Measurements from ENCODE around the gene CHM.

CHM gene

DNA sequence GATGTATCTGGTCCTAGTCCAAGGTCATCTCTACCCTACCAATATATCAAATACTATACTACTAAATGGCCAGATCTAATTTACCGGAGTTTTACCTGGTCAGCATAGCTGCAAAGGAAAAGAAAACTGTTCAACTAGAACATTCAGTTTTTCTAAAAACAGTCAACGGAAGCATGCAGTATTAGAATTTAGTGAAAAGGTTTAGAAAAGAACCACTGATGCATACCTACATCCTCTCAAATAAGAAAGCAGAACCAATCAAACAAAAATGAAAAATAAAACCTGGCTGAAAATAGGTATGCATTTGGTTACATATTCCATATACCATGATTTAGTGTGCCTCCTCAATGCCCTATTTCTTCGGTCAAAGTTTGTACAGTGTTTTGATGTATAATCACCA is 140.0 kb downstream of the CHM start:
- DNase-seq (ENCODE audit: low read depth in 1 of 2, low spot score in 1 of 2) = no peak

DNA sequence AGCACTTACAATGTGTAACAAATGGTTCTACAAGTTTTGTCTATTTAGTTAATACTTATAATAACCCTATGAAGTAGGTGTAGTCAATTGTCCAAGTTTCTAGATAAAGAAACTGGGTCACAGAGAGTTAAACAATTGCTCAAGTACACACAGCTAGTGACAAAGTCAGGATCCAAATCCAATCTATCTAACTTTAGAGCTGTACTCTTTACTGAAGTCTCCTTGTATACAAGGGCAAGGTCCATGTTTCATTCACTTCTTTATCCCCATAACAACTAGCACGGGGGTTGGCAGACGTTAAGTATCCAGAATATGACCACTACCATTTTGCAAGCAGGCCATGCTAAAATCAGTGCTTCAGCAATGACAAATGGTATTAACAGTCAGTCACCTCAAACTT is 141.0 kb downstream of the CHM start:
- DNase-seq (ENCODE audit: low read depth in 1 of 2, low spot score in 1 of 2) = no peak

DNA sequence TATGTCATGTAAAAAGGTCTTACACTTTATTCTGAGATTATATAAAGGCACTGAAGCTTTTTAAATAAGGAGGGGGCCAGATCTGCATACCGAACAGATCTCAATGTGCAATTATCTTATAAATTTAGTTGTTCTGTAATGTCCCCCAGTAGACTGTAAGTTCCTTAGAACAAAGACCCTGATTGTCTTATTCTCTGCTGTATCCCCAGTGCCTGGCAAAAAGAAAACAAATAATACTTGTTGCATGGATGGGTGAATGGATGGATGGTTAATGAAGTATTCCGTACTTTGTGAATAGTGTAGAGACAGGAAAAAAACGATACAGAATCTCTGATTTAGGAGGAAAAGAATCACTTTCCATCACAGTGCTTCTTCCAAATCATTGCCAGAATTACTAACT is 141.5 kb downstream of the CHM start:
- DNase-seq (ENCODE audit: low read depth in 1 of 2, low spot score in 1 of 2) = no peak

GRCh38 chrX:85903692-85904471 is 143.5 kb downstream of the CHM start:
- DNase-seq (ENCODE audit: low read depth in 1 of 2, low spot score in 1 of 2) = no peak

- DNase-seq (ENCODE audit: low read depth in 1 of 2, low spot score in 1 of 2) = no peak
Observed at GRCh38 chrX:85897362-85898126, 149.8 kb downstream of the CHM start.

- no peak for DNase-seq (ENCODE audit: low read depth in 1 of 2, low spot score in 1 of 2)
Observed at GRCh38 chrX:85882601-85883000, 164.8 kb downstream of the CHM start.

- no peak for DNase-seq (ENCODE audit: low read depth in 1 of 2, low spot score in 1 of 2)
Observed at GRCh38 chrX:85870585-85870984, 176.8 kb downstream of the CHM start.

GRCh38 chrX:85865324-85865723 is 182.0 kb downstream of the CHM start:
- no peak for DNase-seq (ENCODE audit: low read depth in 1 of 2, low spot score in 1 of 2)

- no peak for DNase-seq (ENCODE audit: low read depth in 1 of 2, low spot score in 1 of 2)
Observed at GRCh38 chrX:85859426-85859825, 187.9 kb downstream of the CHM start.

DNA sequence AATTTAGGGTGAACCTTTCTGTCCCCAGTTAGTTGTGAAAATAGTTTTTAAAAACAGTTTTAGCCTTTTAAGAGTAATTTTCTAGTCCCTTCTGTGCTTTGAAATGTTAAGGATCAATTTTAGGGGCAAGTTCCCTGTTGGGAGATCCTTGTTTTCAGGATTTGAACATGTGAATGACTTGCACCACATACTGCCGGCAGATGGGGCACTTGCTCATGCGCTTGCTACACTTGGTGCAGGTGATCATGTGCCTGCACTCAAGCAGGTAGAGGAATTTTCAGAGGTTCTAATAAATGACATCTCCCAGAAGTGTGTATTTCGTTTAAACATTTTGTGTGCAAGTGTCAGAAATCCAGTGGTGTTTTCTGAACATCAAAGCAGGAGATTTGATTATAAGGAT is 195.9 kb downstream of the CHM start:
- no peak for DNase-seq (ENCODE audit: low read depth in 1 of 2, low spot score in 1 of 2)

DNA sequence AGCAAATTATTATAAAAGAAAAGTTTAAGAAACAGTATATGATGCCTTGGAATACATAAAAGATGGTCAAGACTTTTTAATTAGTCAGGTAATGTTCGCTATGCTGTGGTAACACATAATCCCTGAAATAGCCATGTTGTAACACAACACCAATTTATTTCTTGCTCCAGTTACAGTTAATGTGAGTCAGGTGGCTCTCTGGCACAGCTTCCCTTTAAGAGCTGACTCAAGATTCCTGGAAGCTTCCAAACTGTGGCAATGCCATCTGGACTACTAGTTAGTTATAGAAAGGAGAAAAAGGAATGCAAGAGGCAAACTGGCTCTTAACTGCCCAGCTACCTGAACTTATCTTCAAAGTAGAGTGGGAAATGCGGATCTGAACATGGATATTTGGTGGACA is 210.5 kb downstream of the CHM start:
- DNase-seq (ENCODE audit: low read depth in 1 of 2, low spot score in 1 of 2) = no peak

GRCh38 chrX:85828771-85829170 is 218.6 kb downstream of the CHM start:
- no peak for DNase-seq (ENCODE audit: low read depth in 1 of 2, low spot score in 1 of 2)

- no peak for DNase-seq (ENCODE audit: low read depth in 1 of 2, low spot score in 1 of 2)
Observed at GRCh38 chrX:85815203-85815751, 232.1 kb downstream of the CHM start.
